ENCODE data around the gene TINAG.
"Not testable (repeated sequence)": the region's sequence is repeated elsewhere in the genome, so short reads cannot be mapped to it uniquely, and the experiment has no call there.

Gene TINAG

GRCh38 chr6:54307439-54307910 lies 766 bp upstream of the TINAG start:
- TF ChIP-seq CTCF (IDR thresholded peaks at IDR 0.05; ENCODE audit: low read length, missing control alignments), result no peak
- H3K4me3 ChIP-seq (replicated peaks; ENCODE audit: low read depth, low read length), result no peak overlapping the region
- DNase-seq (ENCODE audit: low read depth), result no peak

GRCh38 chr6:54308986-54309315 lies 710 bp downstream of the TINAG start:
- no peak for DNase-seq (ENCODE audit: low read depth)
- no peak overlapping the region for H3K4me3 ChIP-seq (replicated peaks; ENCODE audit: low read depth, low read length)
- TF ChIP-seq CTCF (IDR thresholded peaks at IDR 0.05; ENCODE audit: low read length, missing control alignments), result no peak

GRCh38 chr6:54310377-54311152 lies 2.3 kb downstream of the TINAG start:
- no peak for DNase-seq (ENCODE audit: low read depth)
- no peak for TF ChIP-seq CTCF (IDR thresholded peaks at IDR 0.05; ENCODE audit: low read length, missing control alignments)
- no peak overlapping the region for H3K4me3 ChIP-seq (replicated peaks; ENCODE audit: low read depth, low read length)

- no peak for TF ChIP-seq CTCF (IDR thresholded peaks at IDR 0.05; ENCODE audit: low read length, missing control alignments)
- no peak overlapping the region for H3K4me3 ChIP-seq (replicated peaks; ENCODE audit: low read depth, low read length)
- DNase-seq (ENCODE audit: low read depth), result no peak
These were observed 7.4 kb downstream of the TINAG start for GRCh38 chr6:54315656-54316055.

- TF ChIP-seq CTCF (IDR thresholded peaks at IDR 0.05; ENCODE audit: low read length, missing control alignments), result no peak
- H3K4me3 ChIP-seq (replicated peaks; ENCODE audit: low read depth, low read length), result no peak overlapping the region
- no peak for DNase-seq (ENCODE audit: low read depth)
These were observed 12.6 kb downstream of the TINAG start for GRCh38 chr6:54320871-54321270.

- no peak for DNase-seq (ENCODE audit: low read depth)
- no peak overlapping the region for H3K4me3 ChIP-seq (replicated peaks; ENCODE audit: low read depth, low read length)
- TF ChIP-seq CTCF (IDR thresholded peaks at IDR 0.05; ENCODE audit: low read length, missing control alignments), result no peak
These were observed 19.4 kb downstream of the TINAG start for GRCh38 chr6:54327631-54328030.

- not testable (repeated sequence) for DNase-seq (ENCODE audit: low read depth); H3K4me3 ChIP-seq (replicated peaks; ENCODE audit: low read depth, low read length)
These were observed 23.3 kb downstream of the TINAG start for GRCh38 chr6:54331571-54331970.

Measured in fibroblast of pulmonary artery (primary cell).